ENCODE measurements around the gene PKM. TPM values are rescaled to one million over a fixed set of nuclear protein-coding genes. Genes with fewer than 3 reads are reported as not detected.

The PKM gene
- total RNA-seq, 1 experiment from 2014 or later: 1,026 TPM

DNA sequence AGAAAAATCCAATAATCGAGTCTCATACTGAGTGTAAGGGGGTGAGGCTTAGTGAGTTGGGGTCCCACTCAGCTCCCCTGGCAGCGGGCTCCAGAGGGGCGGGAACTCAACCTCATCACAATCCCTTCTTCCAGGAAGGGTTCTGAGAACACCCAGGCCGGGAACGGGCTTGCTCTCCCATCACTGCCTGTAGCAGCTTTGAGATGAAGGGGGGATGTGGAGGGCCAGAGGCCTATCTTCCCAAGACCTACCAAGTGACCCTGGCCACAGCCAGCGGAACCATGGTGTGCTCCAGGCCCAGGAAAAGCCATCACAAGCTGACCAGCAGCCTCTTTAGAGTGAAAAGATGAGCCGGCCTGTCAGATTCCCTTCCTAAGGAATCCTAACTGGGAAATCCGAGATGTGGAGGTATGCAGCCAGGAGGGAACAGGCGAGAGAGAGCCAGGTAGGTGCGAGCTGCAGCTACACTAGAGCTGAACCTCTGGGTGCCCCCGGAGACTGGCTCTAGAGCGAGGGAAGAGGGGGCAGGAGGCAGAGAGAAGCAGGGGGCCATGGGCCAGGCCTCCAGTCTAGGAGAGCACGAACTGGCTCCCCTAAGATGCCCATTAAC is 51.9 kb downstream of the PKM start:
- Mint-ChIP-seq H3K4me1 (peaks cover 10 to 17% of the 10 kb centered on the region in 2 experiments), H3K4me3 (no peak overlapping the region), H3K36me3 (ENCODE audit: insufficient read depth in 1 of 3, low read depth in 3 of 3) (no peaks in the 10 kb centered on the region), H3K9me3 (no peaks in the 10 kb centered on the region), H3K27ac (peak overlapping the region in 1 of 3 experiments; percentile 28; a peak in 1 of 7 replicates), H3K27me3 (ENCODE audit: low read depth) (peaks cover 20% of the 10 kb centered on the region)
- no peak overlapping the region for H4K8ac ChIP-seq (replicated peaks; ENCODE audit: insufficient read length, low read depth, low read length)
- no peak overlapping the region for H2BK120ac ChIP-seq (ENCODE audit: low read depth, low read length, poor library complexity, severe bottlenecking)
- H3K18ac ChIP-seq (ENCODE audit: insufficient read length, low read depth, low read length): no peak overlapping the region
- no peaks in the 10 kb centered on the region for H3K27me3 ChIP-seq (ENCODE audit: insufficient read depth, low read length)
- H3K23me2 ChIP-seq (ENCODE audit: insufficient read length, low read depth, low read length, poor library complexity, severe bottlenecking): peaks cover 4% of the 10 kb centered on the region
- H2AFZ ChIP-seq (ENCODE audit: low read length): no peak overlapping the region
- H3K79me2 ChIP-seq (ENCODE audit: insufficient read depth, low read length): no peaks in the 10 kb centered on the region
- H3K4ac ChIP-seq (ENCODE audit: low read depth, low read length): no peak overlapping the region
- no CpG with 5 or more reads among the region's 13 CpGs for WGBS (ENCODE audit: extremely low coverage, insufficient read length, low lambda C conversion rate)
- no peaks in the 10 kb centered on the region for H3K4me1 ChIP-seq (ENCODE audit: insufficient read depth, low read length)
- no peak overlapping the region for H2BK15ac ChIP-seq (ENCODE audit: low read depth, low read length)
- H3K27ac ChIP-seq (ENCODE audit: insufficient read length, low read depth, low read length): no peak overlapping the region
- no peak overlapping the region for H2BK5ac ChIP-seq (ENCODE audit: insufficient read length, low read length)
- no peaks in the 10 kb centered on the region for H3K79me1 ChIP-seq (ENCODE audit: insufficient read depth, low read depth, low read length, poor library complexity, severe bottlenecking)
- H3K23ac ChIP-seq (ENCODE audit: insufficient read length, low read depth, low read length): no peak overlapping the region
- peak; percentile 27 for DNase-seq
- TF ChIP-seq, protein P1, sequence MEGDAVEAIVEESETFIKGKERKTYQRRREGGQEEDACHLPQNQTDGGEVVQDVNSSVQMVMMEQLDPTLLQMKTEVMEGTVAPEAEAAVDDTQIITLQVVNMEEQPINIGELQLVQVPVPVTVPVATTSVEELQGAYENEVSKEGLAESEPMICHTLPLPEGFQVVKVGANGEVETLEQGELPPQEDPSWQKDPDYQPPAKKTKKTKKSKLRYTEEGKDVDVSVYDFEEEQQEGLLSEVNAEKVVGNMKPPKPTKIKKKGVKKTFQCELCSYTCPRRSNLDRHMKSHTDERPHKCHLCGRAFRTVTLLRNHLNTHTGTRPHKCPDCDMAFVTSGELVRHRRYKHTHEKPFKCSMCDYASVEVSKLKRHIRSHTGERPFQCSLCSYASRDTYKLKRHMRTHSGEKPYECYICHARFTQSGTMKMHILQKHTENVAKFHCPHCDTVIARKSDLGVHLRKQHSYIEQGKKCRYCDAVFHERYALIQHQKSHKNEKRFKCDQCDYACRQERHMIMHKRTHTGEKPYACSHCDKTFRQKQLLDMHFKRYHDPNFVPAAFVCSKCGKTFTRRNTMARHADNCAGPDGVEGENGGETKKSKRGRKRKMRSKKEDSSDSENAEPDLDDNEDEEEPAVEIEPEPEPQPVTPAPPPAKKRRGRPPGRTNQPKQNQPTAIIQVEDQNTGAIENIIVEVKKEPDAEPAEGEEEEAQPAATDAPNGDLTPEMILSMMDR (conservative IDR thresholded peaks at IDR 0.05): no peak
- H4K91ac ChIP-seq (ENCODE audit: insufficient read length, low read depth, low read length): no peak overlapping the region
- H2BK12ac ChIP-seq (ENCODE audit: insufficient read length, low read depth, low read length): no peak overlapping the region
- H4K5ac ChIP-seq (ENCODE audit: insufficient read length, low read depth, low read length): no peak overlapping the region
- no peak overlapping the region for H3K56ac ChIP-seq (ENCODE audit: insufficient read length, low read depth, low read length)
- H3K4me2 ChIP-seq (ENCODE audit: insufficient read depth, insufficient read length, low read length): no peak overlapping the region
- no peak overlapping the region for H3K14ac ChIP-seq (ENCODE audit: insufficient read depth, low read length)
- no peak overlapping the region for H2BK20ac ChIP-seq (ENCODE audit: low read depth, low read length, poor library complexity, severe bottlenecking)
- H3K9me3 ChIP-seq (ENCODE audit: control insufficient read depth, low read depth, low read length): no peaks in the 10 kb centered on the region
- no peaks in the 10 kb centered on the region for H4K20me1 ChIP-seq (ENCODE audit: control insufficient read depth, insufficient read depth, insufficient read length)
- no peak overlapping the region for H3K9ac ChIP-seq (ENCODE audit: extremely low read depth, insufficient read length, low read length)
- no peak overlapping the region for H3T11ph ChIP-seq (ENCODE audit: low read length)
- no peak overlapping the region for H2AK5ac ChIP-seq (ENCODE audit: insufficient read length, low read length)
